T-helper 1 cell treated with Interleukin-12 subunit alpha and Interleukin-12 subunit beta and Interleukin-4 antibody, amounts not matched to agents 30 μg/mL and 1 μg/mL, for 36 hours (primary cell): ENCODE results near the gene ELL2.

Experiments used
- H3K27ac Mint-ChIP-seq: one replicate; pipeline ENCODE4 v1.8.0; 2021; ENCODE audit warnings: mild to moderate bottlenecking, mixed read lengths
- H3K27me3 Mint-ChIP-seq: one replicate; pipeline ENCODE4 v1.8.0; 2021; ENCODE audit warnings: low read depth, mixed read lengths
- H3K36me3 Mint-ChIP-seq: one replicate; pipeline ENCODE4 v1.8.0; 2021; ENCODE audit warnings: low read depth, mixed read lengths
- H3K4me1 Mint-ChIP-seq: one replicate; pipeline ENCODE4 v1.8.0; 2021; ENCODE audit warnings: low read depth, mixed read lengths
- H3K4me3 Mint-ChIP-seq: one replicate; pipeline ENCODE4 v1.8.0; 2021; ENCODE audit warnings: mild to moderate bottlenecking, moderate library complexity, mixed read lengths
- H3K9me3 Mint-ChIP-seq: one replicate; pipeline ENCODE4 v1.8.0; 2021; ENCODE audit warnings: mixed read lengths

The ELL2 gene

DNA sequence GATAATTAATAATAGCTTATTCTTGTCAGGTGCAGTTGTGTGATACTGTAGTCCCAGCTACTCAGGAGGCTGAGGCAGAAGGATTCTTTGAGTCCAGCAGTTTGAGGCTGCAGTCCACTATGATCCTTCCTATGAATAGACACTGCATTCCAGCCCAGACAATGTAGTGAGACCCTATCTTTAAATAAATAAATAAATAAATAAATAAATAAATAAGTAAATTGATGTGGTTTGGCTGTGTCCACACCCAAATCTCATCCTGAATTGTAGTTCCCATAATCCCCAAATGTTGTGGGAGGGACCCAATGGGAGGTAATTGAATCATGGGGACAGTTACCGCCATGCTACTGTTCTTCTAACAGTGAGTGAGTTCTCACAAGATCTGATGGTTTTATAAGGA, 5.6 kb upstream of the ELL2 start:
- H3K9me3 Mint-ChIP-seq: peaks cover 10% of the 10 kb centered on the region
- H3K4me1 Mint-ChIP-seq: peaks cover 8% of the 10 kb centered on the region
- H3K36me3 Mint-ChIP-seq: peaks cover 2% of the 10 kb centered on the region
- H3K27me3 Mint-ChIP-seq: no peaks in the 10 kb centered on the region
- no peak overlapping the region for H3K27ac Mint-ChIP-seq
- no peak overlapping the region for H3K4me3 Mint-ChIP-seq

- H3K9me3 Mint-ChIP-seq: peaks cover 10% of the 10 kb centered on the region
- H3K27ac Mint-ChIP-seq: no peak overlapping the region
- no peaks in the 10 kb centered on the region for H3K27me3 Mint-ChIP-seq
- peaks cover 11% of the 10 kb centered on the region for H3K4me1 Mint-ChIP-seq
- no peak overlapping the region for H3K4me3 Mint-ChIP-seq
- peaks cover 4% of the 10 kb centered on the region for H3K36me3 Mint-ChIP-seq
These were observed 4.4 kb upstream of the ELL2 start for GRCh38 chr5:95966005-95966404.

GRCh38 chr5:95963650-95964410, 2.2 kb upstream of the ELL2 start:
- Mint-ChIP-seq H3K4me1 (peaks cover 28% of the 10 kb centered on the region), H3K27ac (peak overlapping the region; percentile 64), H3K4me3 (peak overlapping the region; percentile 36), H3K9me3 (no peaks in the 10 kb centered on the region), H3K27me3 (no peaks in the 10 kb centered on the region), H3K36me3 (peaks cover 22% of the 10 kb centered on the region)

GRCh38 chr5:95962785-95963184, 1.1 kb upstream of the ELL2 start:
- no peaks in the 10 kb centered on the region for H3K27me3 Mint-ChIP-seq
- peaks cover 24% of the 10 kb centered on the region for H3K36me3 Mint-ChIP-seq
- H3K27ac Mint-ChIP-seq: peak overlapping the region; percentile 99
- no peaks in the 10 kb centered on the region for H3K9me3 Mint-ChIP-seq
- H3K4me3 Mint-ChIP-seq: peak overlapping the region; percentile 96
- peaks cover 38% of the 10 kb centered on the region for H3K4me1 Mint-ChIP-seq

GRCh38 chr5:95962475-95962773, 773 bp upstream of the ELL2 start:
- Mint-ChIP-seq H3K9me3 (no peaks in the 10 kb centered on the region), H3K4me3 (peak overlapping the region; percentile 96), H3K27ac (peak overlapping the region; percentile 99), H3K36me3 (peaks cover 27% of the 10 kb centered on the region), H3K4me1 (peaks cover 41% of the 10 kb centered on the region), H3K27me3 (no peaks in the 10 kb centered on the region)

GRCh38 chr5:95960667-95961616, 709 bp downstream of the ELL2 start:
- Mint-ChIP-seq H3K36me3 (peaks cover 29% of the 10 kb centered on the region), H3K4me3 (peak overlapping the region; percentile 99), H3K4me1 (peaks cover 43% of the 10 kb centered on the region), H3K9me3 (no peaks in the 10 kb centered on the region), H3K27me3 (no peaks in the 10 kb centered on the region), H3K27ac (peak overlapping the region; percentile 99)

DNA sequence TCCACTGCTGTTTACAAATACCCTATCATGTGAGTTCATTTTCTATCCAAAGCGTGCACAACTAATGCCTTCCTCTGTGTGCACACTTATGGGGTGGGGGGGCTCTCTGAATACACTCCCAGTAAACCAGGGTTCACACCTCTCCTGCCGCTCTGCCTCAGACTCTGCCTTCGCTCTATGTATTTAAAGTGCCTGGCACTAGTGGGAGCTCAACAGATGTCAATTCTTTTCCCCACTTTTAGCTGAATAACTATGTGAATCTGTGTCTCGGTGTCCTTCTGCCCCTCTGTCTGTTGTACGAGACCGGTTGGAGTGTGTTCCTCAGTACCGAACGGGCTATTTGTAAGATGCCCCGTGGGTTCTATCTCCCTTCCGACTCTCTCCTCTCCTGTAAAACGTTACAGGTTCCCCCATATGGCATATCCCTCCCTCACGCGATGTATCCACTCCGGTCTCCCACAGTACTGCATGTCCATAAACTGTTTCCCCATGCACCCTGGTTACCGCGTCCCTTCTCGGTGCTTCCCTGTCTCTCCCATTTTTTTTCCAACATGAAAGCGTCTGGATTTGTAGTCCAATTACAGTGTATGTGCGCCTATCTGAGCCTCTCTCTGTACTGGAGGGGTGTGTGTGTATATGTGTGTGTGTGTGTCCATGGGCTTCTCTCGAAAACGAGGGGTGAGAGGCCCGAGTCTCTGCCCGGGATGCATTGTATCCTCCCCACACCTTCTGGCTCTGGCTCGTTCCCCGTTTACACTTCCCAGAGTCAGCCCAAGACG, 1.6 kb downstream of the ELL2 start:
- no peaks in the 10 kb centered on the region for H3K27me3 Mint-ChIP-seq
- peaks cover 50% of the 10 kb centered on the region for H3K4me1 Mint-ChIP-seq
- peak overlapping the region; percentile 94 for H3K27ac Mint-ChIP-seq
- H3K9me3 Mint-ChIP-seq: no peaks in the 10 kb centered on the region
- peak overlapping the region; percentile 99 for H3K4me3 Mint-ChIP-seq
- peaks cover 29% of the 10 kb centered on the region for H3K36me3 Mint-ChIP-seq

DNA sequence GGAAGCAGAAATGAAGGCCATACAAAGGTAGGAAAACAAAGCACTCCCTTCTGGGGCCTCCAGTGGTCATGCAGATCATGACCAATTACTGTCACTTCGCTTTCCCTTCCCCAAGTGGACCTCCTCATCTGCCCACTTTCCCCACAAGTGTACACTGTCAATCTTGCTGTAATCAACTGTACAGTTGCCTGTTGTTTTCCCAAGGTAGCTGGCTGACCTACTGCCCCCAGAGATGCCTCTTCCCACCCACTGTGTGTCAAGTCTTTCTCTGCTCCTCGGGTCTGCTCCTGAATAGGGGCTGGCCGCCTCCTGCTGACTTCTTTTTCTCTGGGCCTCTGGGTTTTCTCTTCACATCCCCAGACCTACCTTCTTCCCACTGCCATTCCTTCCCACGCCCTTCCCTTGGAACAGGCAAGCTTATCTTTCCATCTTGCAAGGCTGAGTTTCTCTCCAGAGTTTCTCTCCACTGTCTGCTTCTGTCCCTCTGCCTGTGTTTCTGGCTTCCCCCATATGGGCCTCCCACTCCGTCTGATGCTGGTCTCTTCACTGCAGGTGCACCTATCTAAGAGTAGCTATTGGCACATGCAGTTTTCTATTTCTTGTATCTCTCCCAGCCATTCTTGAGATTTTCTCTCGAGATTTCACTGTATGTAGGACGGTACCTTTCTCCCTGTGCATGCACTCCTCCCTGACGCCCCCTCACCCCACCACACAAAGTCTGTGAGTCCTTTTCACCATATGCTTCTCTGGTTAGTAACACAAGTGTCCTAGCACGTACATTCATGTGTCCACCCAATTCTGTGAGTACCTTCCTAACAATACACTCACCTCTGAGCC, 2.4 kb downstream of the ELL2 start:
- H3K36me3 Mint-ChIP-seq: peaks cover 31% of the 10 kb centered on the region
- H3K27ac Mint-ChIP-seq: peak overlapping the region; percentile 94
- H3K9me3 Mint-ChIP-seq: no peaks in the 10 kb centered on the region
- no peaks in the 10 kb centered on the region for H3K27me3 Mint-ChIP-seq
- H3K4me1 Mint-ChIP-seq: peaks cover 55% of the 10 kb centered on the region
- peak overlapping the region; percentile 99 for H3K4me3 Mint-ChIP-seq

GRCh38 chr5:95958310-95959014, 3.2 kb downstream of the ELL2 start:
- H3K27ac Mint-ChIP-seq: no peak overlapping the region
- H3K4me3 Mint-ChIP-seq: peak overlapping the region; percentile 99
- no peaks in the 10 kb centered on the region for H3K9me3 Mint-ChIP-seq
- peaks cover 36% of the 10 kb centered on the region for H3K36me3 Mint-ChIP-seq
- no peaks in the 10 kb centered on the region for H3K27me3 Mint-ChIP-seq
- peaks cover 57% of the 10 kb centered on the region for H3K4me1 Mint-ChIP-seq

- H3K27me3 Mint-ChIP-seq: no peaks in the 10 kb centered on the region
- peaks cover 59% of the 10 kb centered on the region for H3K4me1 Mint-ChIP-seq
- H3K4me3 Mint-ChIP-seq: peak overlapping the region; percentile 41
- peaks cover 40% of the 10 kb centered on the region for H3K36me3 Mint-ChIP-seq
- no peaks in the 10 kb centered on the region for H3K9me3 Mint-ChIP-seq
- H3K27ac Mint-ChIP-seq: no peak overlapping the region
These were observed 4.0 kb downstream of the ELL2 start for GRCh38 chr5:95957561-95958203.

DNA sequence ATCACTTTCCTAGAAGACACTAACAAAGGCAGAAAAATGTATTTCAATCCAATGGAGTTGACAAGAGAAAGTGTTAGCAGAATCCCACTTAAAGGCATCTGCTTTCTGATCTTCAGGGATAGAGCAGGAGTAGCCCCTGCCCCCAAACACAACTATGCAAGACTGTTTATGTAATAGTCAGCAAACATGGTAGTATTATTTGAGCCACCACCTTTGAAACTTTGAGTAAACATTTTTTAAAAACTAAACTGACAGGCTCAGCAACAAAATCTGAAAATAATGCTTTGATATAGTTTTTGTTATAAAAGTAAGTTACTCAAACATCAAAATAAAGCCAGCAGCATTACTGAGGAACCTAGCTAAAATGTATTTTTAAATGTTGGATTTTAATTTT, 4.8 kb downstream of the ELL2 start:
- H3K4me3 Mint-ChIP-seq: no peak overlapping the region
- peaks cover 55% of the 10 kb centered on the region for H3K4me1 Mint-ChIP-seq
- H3K27me3 Mint-ChIP-seq: no peaks in the 10 kb centered on the region
- no peak overlapping the region for H3K27ac Mint-ChIP-seq
- H3K9me3 Mint-ChIP-seq: no peaks in the 10 kb centered on the region
- peaks cover 40% of the 10 kb centered on the region for H3K36me3 Mint-ChIP-seq

DNA sequence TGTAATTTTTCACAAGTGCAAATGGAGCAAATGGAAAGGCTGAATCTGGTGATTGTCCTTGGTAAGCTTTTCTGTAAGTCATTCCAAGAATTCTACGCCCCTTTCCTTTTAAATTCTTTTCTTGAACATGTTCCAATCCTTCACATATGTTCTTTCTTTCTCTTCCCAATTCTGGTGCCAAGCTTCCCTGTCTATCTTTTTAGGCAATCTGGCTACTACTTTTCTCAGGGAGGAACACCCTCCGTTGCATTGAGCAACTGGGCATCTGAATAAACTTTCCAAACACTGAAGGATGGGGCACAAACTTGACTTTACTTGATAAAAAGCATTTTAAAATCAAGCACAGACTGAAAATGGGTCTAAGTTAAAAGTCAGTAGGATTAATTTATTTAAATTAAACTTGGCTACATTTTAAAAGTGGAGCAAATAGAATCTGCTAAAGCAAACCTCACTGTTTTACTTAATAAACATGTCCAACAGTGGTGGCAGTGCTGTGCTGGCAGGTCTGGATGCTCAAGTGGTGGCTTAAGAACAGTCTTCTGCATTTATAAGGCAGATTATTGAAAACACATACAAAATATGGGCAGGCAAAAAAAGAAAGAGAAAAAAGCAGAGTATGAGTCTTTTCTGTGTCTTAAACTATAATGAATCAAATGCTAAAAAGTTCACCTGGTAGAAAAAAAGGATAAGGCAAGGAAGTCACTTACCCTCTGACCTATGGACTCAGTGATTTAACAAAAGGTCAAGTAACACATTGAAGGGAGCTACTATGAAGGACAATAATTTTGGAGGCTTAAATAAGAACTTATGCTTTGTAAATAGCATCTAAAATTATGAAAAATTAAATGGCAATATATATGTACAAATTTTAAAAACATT, 5.4 kb downstream of the ELL2 start:
- Mint-ChIP-seq H3K36me3 (peaks cover 45% of the 10 kb centered on the region), H3K9me3 (no peaks in the 10 kb centered on the region), H3K27ac (peak overlapping the region; percentile 10), H3K27me3 (no peaks in the 10 kb centered on the region), H3K4me3 (peak overlapping the region; percentile 11), H3K4me1 (peaks cover 55% of the 10 kb centered on the region)
